ENCODE measurements around the gene HPCAL4.

HPCAL4 gene

DNA sequence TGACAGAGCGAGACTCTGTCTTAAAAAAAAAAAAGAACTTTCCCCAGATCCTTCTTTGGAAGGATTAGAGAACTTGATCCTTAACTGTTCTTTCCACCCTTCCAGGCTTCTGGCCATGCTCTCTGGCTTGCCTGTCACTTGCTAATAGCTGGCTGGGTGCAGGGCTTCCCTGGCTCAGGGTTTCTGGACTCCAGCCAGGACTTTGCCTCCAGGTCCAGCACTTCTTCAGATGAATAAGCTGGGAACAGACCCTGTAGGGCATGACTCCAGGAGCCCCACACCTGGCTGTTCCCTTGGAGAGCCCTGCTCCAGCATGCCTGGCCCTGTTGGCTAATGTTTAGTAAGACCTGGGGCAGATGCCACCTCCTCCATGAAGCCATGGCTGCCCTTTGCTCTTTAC, 16.0 kb downstream of the HPCAL4 start:
- H3K9me3 ChIP-seq (ENCODE audit: insufficient read depth, low read length) = no peaks in the 10 kb centered on the region
- H3K4me1 ChIP-seq (ENCODE audit: low read length) = peaks cover 8% of the 10 kb centered on the region
- H3K79me2 ChIP-seq (ENCODE audit: low read length) = no peaks in the 10 kb centered on the region
- TF ChIP-seq EZH2phosphoT487 (IDR thresholded peaks at IDR 0.05; ENCODE audit: low read depth) = no peak
- TF ChIP-seq, protein P1, sequence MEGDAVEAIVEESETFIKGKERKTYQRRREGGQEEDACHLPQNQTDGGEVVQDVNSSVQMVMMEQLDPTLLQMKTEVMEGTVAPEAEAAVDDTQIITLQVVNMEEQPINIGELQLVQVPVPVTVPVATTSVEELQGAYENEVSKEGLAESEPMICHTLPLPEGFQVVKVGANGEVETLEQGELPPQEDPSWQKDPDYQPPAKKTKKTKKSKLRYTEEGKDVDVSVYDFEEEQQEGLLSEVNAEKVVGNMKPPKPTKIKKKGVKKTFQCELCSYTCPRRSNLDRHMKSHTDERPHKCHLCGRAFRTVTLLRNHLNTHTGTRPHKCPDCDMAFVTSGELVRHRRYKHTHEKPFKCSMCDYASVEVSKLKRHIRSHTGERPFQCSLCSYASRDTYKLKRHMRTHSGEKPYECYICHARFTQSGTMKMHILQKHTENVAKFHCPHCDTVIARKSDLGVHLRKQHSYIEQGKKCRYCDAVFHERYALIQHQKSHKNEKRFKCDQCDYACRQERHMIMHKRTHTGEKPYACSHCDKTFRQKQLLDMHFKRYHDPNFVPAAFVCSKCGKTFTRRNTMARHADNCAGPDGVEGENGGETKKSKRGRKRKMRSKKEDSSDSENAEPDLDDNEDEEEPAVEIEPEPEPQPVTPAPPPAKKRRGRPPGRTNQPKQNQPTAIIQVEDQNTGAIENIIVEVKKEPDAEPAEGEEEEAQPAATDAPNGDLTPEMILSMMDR (IDR thresholded peaks at IDR 0.05; ENCODE audit: low read depth, low read length) = no peak
- no peak overlapping the region for H2AFZ ChIP-seq (ENCODE audit: low read depth, low read length)
- H3K4me2 ChIP-seq (ENCODE audit: low read length) = no peak overlapping the region
- no peak overlapping the region for H3K4me3 ChIP-seq (ENCODE audit: low read length)
- H4K20me1 ChIP-seq (ENCODE audit: insufficient read depth, low read length) = no peaks in the 10 kb centered on the region
- H3K27me3 ChIP-seq (ENCODE audit: low read depth, low read length) = no peaks in the 10 kb centered on the region
- no peak overlapping the region for H3K27ac ChIP-seq (ENCODE audit: low read length)
- H3K36me3 ChIP-seq (replicated peaks; ENCODE audit: low read depth, low read length) = no peaks in the 10 kb centered on the region
- no peak overlapping the region for H3K9ac ChIP-seq (ENCODE audit: low read length)

DNA sequence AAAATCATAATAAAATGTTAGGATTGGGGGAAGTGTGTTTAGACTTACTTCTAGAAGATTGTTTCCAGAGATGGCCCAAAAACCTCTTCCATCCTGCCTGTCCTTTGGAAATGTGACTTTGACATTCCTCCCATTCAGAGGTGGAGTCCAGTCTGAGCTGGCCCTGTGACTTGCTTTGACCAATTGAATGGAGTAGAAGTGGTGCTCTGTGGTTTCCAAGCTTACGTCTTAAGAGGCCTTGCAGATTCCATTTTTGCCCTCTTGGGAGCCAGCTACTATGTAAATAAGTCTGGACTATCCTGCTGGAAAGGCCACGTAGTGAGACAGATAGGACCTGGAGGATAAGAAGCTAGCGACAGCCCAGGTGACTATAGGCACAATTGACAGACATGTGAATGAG, 18.0 kb downstream of the HPCAL4 start:
- no peaks in the 10 kb centered on the region for H3K36me3 ChIP-seq (replicated peaks; ENCODE audit: low read depth, low read length)
- H3K79me2 ChIP-seq (ENCODE audit: low read length) = no peaks in the 10 kb centered on the region
- H3K27me3 ChIP-seq (ENCODE audit: low read depth, low read length) = no peaks in the 10 kb centered on the region

DNA sequence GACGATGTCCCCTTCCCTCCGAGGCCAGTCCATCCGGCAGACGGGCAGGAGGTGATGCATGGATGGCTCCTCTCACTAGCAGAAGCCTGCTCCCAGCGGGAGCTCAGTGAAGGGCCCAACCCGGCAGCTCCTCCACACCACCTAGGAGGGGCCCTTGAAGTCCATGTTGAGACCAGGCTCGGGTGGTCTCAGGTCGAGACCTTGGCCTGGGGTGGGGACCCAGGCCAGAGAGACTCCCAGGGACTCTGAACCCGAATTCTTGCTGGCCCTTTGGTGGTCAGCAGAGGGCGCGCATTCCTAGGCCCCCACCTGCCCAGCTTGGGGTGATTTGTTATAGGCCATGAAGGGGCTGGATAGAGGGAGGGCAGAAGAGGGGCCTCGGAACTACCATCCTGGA, 18.7 kb downstream of the HPCAL4 start:
- Histone ChIP-seq H3K36me3 (replicated peaks; ENCODE audit: low read depth, low read length) (no peaks in the 10 kb centered on the region), H3K4me1 (ENCODE audit: low read length) (peaks cover 17% of the 10 kb centered on the region), H3K9me3 (ENCODE audit: insufficient read depth, low read length) (no peaks in the 10 kb centered on the region), H3K79me2 (ENCODE audit: low read length) (no peaks in the 10 kb centered on the region), H2AFZ (ENCODE audit: low read depth, low read length) (peak overlapping the region; percentile 64), H3K27me3 (ENCODE audit: low read depth, low read length) (no peaks in the 10 kb centered on the region), H3K9ac (ENCODE audit: low read length) (peak overlapping the region; percentile 78), H3K4me2 (ENCODE audit: low read length) (peak overlapping the region; percentile 95), H3K4me3 (ENCODE audit: low read length) (peak overlapping the region; percentile 96), H3K27ac (ENCODE audit: low read length) (no peak overlapping the region), H4K20me1 (ENCODE audit: insufficient read depth, low read length) (no peaks in the 10 kb centered on the region)
- no peak for TF ChIP-seq EZH2phosphoT487 (IDR thresholded peaks at IDR 0.05; ENCODE audit: low read depth)
- TF ChIP-seq, protein P1 (IDR thresholded peaks at IDR 0.05; ENCODE audit: low read depth, low read length) = peak; percentile 69

More for the DNA sequence above, 18.0 kb downstream of the HPCAL4 start:
- Histone ChIP-seq H3K4me2 (ENCODE audit: low read length) (no peak overlapping the region), H3K27ac (ENCODE audit: low read length) (no peak overlapping the region), H3K4me1 (ENCODE audit: low read length) (peaks cover 10% of the 10 kb centered on the region), H3K4me3 (ENCODE audit: low read length) (no peak overlapping the region), H3K9me3 (ENCODE audit: insufficient read depth, low read length) (no peaks in the 10 kb centered on the region), H2AFZ (ENCODE audit: low read depth, low read length) (no peak overlapping the region), H3K9ac (ENCODE audit: low read length) (no peak overlapping the region), H4K20me1 (ENCODE audit: insufficient read depth, low read length) (no peaks in the 10 kb centered on the region)
- TF ChIP-seq, protein P1 (IDR thresholded peaks at IDR 0.05; ENCODE audit: low read depth, low read length) = no peak
- TF ChIP-seq EZH2phosphoT487 (IDR thresholded peaks at IDR 0.05; ENCODE audit: low read depth) = no peak

DNA sequence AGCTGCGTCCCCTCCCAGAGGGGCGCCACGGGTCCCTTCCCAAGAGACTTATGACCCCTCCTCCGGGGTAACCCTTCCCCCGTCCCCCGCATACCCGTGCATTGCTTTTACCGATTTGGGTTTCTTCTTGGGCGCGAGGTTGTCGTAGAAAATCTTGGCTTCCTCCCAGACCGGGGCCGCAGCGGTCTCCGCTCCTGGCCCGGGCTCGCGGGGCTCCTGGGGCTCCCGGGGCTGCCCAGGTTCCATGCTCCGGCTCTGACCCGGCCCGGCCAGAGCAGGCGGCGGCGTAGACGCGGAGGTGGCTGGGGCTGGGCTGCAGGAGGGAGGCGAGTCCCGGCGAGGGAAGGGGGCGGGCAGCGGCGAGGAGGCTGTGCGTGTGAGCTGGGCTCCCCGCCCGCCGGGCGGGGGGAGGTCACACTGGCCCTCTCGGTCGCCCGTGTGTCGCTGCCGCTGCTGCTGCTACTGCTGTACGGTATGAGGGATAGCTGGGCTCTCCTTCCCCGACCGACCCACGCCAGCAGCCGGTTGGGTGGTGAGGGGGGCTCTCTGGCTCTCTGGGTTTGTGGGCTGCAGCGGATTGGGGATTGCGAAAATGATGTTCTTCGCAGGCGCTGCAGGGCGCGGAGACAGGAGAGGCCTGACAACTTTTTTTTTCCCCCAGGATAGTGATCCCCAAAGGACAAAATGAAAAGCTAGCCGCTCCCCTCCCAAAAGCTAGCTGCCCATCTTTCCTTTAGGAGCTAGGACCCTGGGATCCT, 19.3 kb downstream of the HPCAL4 start, which contains the start of gene NT5C1A:
NT5C1A (minus strand) TSS at position 315 of the 758 bp plus-strand sequence; CDS start at position 246, 69 bp downstream.
- Histone ChIP-seq H3K27me3 (ENCODE audit: low read depth, low read length) (no peaks in the 10 kb centered on the region), H3K4me1 (ENCODE audit: low read length) (peaks cover 23% of the 10 kb centered on the region)

More for the DNA sequence above, 19.3 kb downstream of the HPCAL4 start, which contains the start of gene NT5C1A:
- peak within 1 kb of the TSS; percentile 95 for H3K4me2 ChIP-seq (ENCODE audit: low read length)
- peak within 1 kb of the TSS; percentile 78 for H3K9ac ChIP-seq (ENCODE audit: low read length)
- H2AFZ ChIP-seq (ENCODE audit: low read depth, low read length) = peak within 1 kb of the TSS; percentile 64
- peak within 1 kb of the TSS; percentile 96 for H3K4me3 ChIP-seq (ENCODE audit: low read length)
- no peaks in the 10 kb centered on the region for H4K20me1 ChIP-seq (ENCODE audit: insufficient read depth, low read length)
- no peaks in the 10 kb centered on the region for H3K36me3 ChIP-seq (replicated peaks; ENCODE audit: low read depth, low read length)
- no peaks in the 10 kb centered on the region for H3K9me3 ChIP-seq (ENCODE audit: insufficient read depth, low read length)
- TF ChIP-seq, protein P1 (IDR thresholded peaks at IDR 0.05; ENCODE audit: low read depth, low read length) = no peak
- no peak for TF ChIP-seq EZH2phosphoT487 (IDR thresholded peaks at IDR 0.05; ENCODE audit: low read depth)
- no peak within 1 kb of the TSS for H3K27ac ChIP-seq (ENCODE audit: low read length)
- no peaks in the 10 kb centered on the region for H3K79me2 ChIP-seq (ENCODE audit: low read length)

Data from OCI-LY3 (cell line).